ENCODE results near the gene KNDC1. TPM values are rescaled to one million over a fixed set of nuclear protein-coding genes. Genes with fewer than 3 reads are reported as not detected.
A peak's percentile ranks its signal among the peaks of the same experiment; 100 is the strongest.
"Not testable (repeated sequence)": the region's sequence is repeated elsewhere in the genome, so short reads cannot be mapped to it uniquely, and the experiment has no call there.

The KNDC1 gene, protein sequence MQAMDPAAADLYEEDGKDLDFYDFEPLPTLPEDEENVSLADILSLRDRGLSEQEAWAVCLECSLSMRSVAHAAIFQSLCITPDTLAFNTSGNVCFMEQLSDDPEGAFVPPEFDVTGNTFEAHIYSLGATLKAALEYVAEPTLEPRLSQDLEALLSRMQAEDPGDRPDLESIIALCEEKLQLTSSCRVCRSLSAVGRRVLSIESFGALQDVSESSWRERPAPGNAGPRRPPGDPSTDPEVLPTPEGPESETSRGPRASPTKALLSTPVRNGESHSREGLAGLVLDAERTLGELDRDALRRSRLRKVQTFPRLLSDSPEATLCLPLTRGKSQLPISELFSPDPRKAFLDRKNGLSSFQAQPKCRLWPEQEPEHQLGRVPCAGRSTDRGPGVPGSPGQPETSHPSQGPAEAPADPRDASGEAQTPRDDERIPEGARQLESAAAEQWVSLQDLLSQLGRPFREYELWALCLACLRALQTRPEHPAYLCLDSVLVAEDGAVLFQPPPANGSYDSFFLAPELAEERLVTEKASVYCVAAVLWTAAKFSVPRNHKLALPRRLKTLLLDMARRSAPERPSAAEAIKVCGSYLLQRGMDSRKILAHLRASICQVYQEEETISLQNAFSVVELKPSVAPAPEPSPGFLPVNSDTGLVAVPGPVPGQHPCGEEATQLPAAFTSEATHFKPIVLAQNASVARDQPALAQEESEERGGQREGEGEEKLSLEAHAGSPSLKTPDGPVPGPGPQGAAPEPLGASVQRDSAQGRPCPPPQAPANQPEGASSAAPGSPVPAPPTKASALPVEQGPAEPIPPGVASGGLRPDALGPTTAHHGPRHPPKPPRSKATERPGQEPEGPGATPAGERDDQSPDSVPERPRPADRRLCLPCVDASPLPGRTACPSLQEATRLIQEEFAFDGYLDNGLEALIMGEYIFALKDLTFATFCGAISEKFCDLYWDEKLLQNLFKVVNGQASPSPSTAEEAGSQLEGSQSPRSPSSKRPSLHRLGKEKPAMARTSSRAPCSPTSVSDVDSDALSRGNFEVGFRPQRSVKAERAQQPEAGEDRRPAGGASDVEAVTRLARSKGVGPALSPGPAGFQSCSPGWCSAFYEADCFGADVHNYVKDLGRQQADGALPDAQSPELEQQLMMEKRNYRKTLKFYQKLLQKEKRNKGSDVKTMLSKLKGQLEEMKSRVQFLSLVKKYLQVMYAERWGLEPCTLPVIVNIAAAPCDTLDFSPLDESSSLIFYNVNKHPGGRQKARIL (N-terminal part only)
- total RNA-seq (10 to 100 TPM; 13.3 to 19.8 TPM), polyA plus RNA-seq (ENCODE audit: insufficient read depth, low read depth, low replicate concordance) (4.2 TPM)
- long read RNA-seq, donor 1, partial matches to known transcripts: 0 of 1 reads
- long read RNA-seq, donor 1, other reads (novel, unspliced or antisense): 0 of 1 reads
- long read RNA-seq, donor 2: 0 reads

DNA sequence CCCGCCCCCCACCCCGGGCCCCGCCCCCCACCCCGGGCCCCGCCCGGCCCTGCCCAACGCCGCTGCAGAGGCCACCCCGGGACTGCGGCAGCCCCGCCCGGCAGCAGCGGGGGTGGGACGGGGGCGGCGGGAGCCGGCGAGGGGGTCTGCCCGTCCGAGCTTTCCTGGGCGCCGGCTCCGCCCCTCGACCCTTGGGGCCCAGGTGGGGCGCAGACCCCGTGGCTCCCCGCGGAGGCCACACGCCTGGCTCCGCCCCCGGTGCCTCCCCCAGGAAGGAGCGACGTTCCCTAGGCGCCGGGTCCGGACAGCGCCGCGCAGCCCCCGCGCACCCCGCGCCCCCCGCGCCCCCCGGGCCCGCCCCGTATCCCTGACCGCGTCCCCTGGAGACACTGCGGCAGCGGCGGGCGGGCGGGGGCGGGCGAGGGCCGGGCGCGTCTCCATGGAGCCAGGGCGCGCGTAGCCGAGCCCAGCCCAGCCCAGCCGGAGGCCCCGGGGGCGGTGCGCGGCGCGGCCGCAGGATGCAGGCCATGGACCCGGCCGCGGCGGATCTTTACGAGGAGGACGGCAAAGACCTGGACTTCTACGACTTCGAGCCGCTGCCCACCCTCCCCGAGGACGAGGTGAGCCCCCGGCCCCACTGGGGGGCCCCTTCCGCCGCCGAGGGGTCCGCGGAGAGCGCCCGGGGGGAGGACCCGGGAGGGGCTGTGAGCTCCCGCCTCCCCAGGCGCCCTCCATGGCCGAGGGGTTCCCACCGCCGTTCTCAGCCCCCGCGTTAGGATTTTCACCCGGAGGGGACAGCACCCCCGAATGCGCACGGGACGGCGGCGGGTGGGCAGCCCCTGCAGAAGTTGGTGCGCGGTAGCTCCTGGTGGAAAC lies at the start of gene KNDC1:
KNDC1 (plus strand) TSS at position 270 of the 876 bp plus-strand sequence; CDS start at position 519, 249 bp downstream.
- intact Hi-C loops (cut with DNase I; ENCODE audit: low total_unique reads): no loop called here
- 0 to 1% methylated on average over 2 to 50 of the region's 108 CpGs for WGBS, 2 donors
- H3K4me1 ChIP-seq: peaks cover 18% of the 10 kb centered on the region
- H3K27me3 ChIP-seq: no peaks in the 10 kb centered on the region
- no peak within 1 kb of the TSS for H3K27ac ChIP-seq
- H3K9me3 ChIP-seq: no peaks in the 10 kb centered on the region
- no peaks in the 10 kb centered on the region for H3K36me3 ChIP-seq (ENCODE audit: low read depth, missing control alignments)
- no peak for DNase-seq
- TF ChIP-seq, protein P1, sequence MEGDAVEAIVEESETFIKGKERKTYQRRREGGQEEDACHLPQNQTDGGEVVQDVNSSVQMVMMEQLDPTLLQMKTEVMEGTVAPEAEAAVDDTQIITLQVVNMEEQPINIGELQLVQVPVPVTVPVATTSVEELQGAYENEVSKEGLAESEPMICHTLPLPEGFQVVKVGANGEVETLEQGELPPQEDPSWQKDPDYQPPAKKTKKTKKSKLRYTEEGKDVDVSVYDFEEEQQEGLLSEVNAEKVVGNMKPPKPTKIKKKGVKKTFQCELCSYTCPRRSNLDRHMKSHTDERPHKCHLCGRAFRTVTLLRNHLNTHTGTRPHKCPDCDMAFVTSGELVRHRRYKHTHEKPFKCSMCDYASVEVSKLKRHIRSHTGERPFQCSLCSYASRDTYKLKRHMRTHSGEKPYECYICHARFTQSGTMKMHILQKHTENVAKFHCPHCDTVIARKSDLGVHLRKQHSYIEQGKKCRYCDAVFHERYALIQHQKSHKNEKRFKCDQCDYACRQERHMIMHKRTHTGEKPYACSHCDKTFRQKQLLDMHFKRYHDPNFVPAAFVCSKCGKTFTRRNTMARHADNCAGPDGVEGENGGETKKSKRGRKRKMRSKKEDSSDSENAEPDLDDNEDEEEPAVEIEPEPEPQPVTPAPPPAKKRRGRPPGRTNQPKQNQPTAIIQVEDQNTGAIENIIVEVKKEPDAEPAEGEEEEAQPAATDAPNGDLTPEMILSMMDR (IDR thresholded peaks at IDR 0.05): no peak
- TF ChIP-seq POLR2A (IDR thresholded peaks at IDR 0.05): no peak
- peak within 1 kb of the TSS; percentile 58 to 74 for H3K4me3 ChIP-seq

DNA sequence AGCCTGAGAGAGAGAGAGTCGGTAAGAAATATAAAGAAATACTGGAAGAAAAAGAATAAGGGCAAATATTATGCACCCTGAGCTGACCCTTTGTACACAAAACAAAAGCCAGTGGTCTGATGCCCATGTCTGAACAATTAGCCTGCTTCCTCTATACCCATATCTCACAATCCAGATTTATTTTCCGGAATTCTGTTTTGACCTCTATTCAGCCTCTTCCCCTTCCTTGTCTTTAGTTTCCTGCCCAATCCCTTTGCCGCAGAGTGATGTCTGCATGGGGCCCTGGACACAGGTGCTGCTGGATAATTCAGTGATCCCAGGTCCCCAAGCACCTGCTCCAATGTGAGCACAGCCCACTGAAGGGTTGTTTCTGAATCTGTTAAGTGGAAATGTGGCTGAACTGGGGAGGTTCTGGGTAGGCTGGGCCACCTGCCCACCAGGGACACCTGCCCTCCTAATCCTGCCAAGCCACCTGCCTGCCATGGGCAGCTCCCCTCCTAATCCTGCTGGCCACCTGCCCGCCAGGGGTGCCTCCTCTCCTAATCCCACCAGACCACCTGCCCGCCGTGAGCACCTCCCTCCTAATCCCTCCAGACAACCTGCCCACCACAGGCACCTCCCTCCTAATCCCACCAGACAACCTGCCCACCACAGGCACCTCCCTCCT lies 49.3 kb upstream of the KNDC1 start:
- H3K27ac ChIP-seq: no peak overlapping the region
- WGBS, 2 donors: 64 to 80% methylated on average over 5 to 6 of the region's 6 CpGs
- no peak for DNase-seq
- no peaks in the 10 kb centered on the region for H3K36me3 ChIP-seq (ENCODE audit: low read depth, missing control alignments)
- H3K27me3 ChIP-seq: no peaks in the 10 kb centered on the region
- H3K4me3 ChIP-seq: no peak overlapping the region
- H3K9me3 ChIP-seq: no peaks in the 10 kb centered on the region
- intact Hi-C loops (cut with DNase I; ENCODE audit: low total_unique reads): no loop called here
- H3K4me1 ChIP-seq: no peaks in the 10 kb centered on the region
- TF ChIP-seq, protein P1 (IDR thresholded peaks at IDR 0.05): no peak
- TF ChIP-seq POLR2A (IDR thresholded peaks at IDR 0.05): no peak

DNA sequence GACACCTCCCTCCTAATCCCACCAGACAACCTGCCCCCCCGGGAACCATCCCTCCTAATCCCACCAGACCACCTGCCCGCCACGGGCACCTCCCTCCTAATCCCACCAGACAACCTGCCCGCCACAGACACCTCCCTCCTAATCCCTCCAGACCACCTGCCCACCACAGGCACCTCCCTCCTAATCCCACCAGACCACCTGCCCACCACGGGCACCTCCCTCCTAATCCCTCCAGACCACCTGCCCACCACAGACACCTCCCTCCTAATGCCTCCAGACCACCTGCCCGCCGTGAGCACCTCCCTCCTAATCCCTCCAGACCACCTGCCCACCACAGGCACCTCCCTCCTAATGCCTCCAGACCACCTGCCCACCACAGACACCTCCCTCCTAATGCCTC lies 48.4 kb upstream of the KNDC1 start:
- H3K36me3 ChIP-seq (ENCODE audit: low read depth, missing control alignments); H3K27ac ChIP-seq; DNase-seq; H3K4me1 ChIP-seq; H3K27me3 ChIP-seq; H3K9me3 ChIP-seq; H3K4me3 ChIP-seq; intact Hi-C loops (cut with DNase I; ENCODE audit: low total_unique reads): not testable (repeated sequence)
- 21 to 40% methylated on average over 4 to 7 of the region's 7 CpGs for WGBS, 2 donors

DNA sequence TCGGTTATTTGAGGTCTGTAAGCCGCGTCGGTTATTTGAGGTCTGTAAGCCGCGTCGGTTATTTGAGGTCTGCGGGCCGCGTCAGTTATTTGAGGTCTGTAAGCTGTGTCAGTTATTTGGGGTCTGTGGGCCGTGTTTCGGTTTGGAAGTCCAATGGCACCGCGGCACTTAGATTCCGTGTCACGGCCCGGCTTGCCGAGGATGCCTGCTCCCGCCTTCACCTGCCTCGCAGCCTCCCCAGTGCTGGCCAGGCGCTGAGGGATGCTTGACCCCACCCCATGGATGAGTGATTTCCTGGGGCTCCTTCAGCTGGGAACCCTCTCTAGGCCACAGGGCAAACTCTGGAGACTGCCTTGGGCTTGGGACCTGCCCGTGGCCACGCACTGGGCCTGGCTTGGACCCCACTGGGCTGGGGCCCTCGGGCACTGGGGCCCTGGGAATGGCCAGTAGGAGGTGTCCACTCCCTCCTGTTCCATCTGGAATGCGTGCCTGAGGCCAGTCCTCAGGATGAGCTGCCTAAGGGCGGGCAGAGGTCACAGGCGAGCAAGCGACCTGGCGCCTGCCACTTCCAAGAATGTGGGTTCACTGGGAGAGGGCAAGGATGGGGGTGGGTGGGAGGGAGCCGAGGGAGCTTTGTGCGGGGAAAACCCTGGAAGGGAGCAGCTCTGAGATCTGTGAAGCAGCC lies 46.7 kb upstream of the KNDC1 start:
- Histone ChIP-seq H3K36me3 (ENCODE audit: low read depth, missing control alignments) (no peaks in the 10 kb centered on the region), H3K27me3 (no peaks in the 10 kb centered on the region), H3K9me3 (no peaks in the 10 kb centered on the region), H3K4me1 (no peaks in the 10 kb centered on the region), H3K27ac (no peak overlapping the region), H3K4me3 (no peak overlapping the region)
- DNase-seq: no peak
- intact Hi-C loops (cut with DNase I; ENCODE audit: low total_unique reads): no loop called here
- TF ChIP-seq, protein P1 (IDR thresholded peaks at IDR 0.05): no peak
- no peak for TF ChIP-seq POLR2A (IDR thresholded peaks at IDR 0.05)
- 86 to 91% methylated on average over 22 to 29 of the region's 31 CpGs for WGBS, 2 donors
